WTC11 (cell line): ENCODE results near the gene CCDC116. TPM values are rescaled to one million over a fixed set of nuclear protein-coding genes. Genes with fewer than 3 reads are reported as not detected.

ENCODE experiments used
- ATAC-seq: fragments of 200-7000 bp; cut with Tn5 transposase; 2 replicates; pipeline ENCODE4 v1.10.0; 2021; ENCODE audit warnings: mild to moderate bottlenecking, moderate library complexity
- CTCF ChIA-PET: fragments of 300-600 bp; sonication (Branson Sonifier 250); formaldehyde crosslinking; loops from one replicate; lab custom pipeline; 2021; ENCODE audit warnings: antibody characterized with exemption; lab: Charles Lee
- POLR2A ChIA-PET: fragments of 350-600 bp; sonication (Branson Sonifier 250); formaldehyde crosslinking; loops from one replicate; lab custom pipeline; 2021; ENCODE audit warnings: antibody characterized with exemption; lab: Charles Lee
- DNase-seq: peaks from one replicate; pipeline ENCODE4 v3.0.0; 2021; ENCODE audit warnings: low spot score
- H3K27ac Mint-ChIP-seq: 2 replicates; pipeline ENCODE4 v1.8.0; 2021; ENCODE audit warnings: mixed read lengths
- H3K27me3 Mint-ChIP-seq: 2 replicates; pipeline ENCODE4 v1.8.0; 2021; ENCODE audit warnings: low read depth, mild to moderate bottlenecking, moderate library complexity, mixed read lengths
- H3K36me3 Mint-ChIP-seq: 2 replicates; pipeline ENCODE4 v1.8.0; 2021; ENCODE audit warnings: mixed read lengths
- H3K4me1 Mint-ChIP-seq: 2 replicates; pipeline ENCODE4 v1.8.0; 2022; ENCODE audit warnings: mixed read lengths
- H3K4me3 Mint-ChIP-seq: 2 replicates; pipeline ENCODE4 v1.8.0; 2021; ENCODE audit warnings: mild to moderate bottlenecking, moderate library complexity, mixed read lengths
- H3K9me3 Mint-ChIP-seq: 2 replicates; pipeline ENCODE4 v1.8.0; 2021; ENCODE audit warnings: mixed read lengths
- CBFB ChIP-seq: sonication (generic); formaldehyde crosslinking; IDR thresholded peaks from 2 replicates; pipeline ENCODE4 v1.8.1; 2022; ENCODE audit warnings: mild to moderate bottlenecking, low read depth, missing genetic modification reagents
- ESRRA ChIP-seq: sonication (generic); formaldehyde crosslinking; IDR thresholded peaks from 2 replicates; pipeline ENCODE4 v1.8.1; 2022; ENCODE audit warnings: mild to moderate bottlenecking, missing genetic modification reagents, borderline replicate concordance
- ETV6 ChIP-seq: sonication (generic); formaldehyde crosslinking; IDR thresholded peaks from 2 replicates; pipeline ENCODE4 v1.8.1; 2022; ENCODE audit warnings: mild to moderate bottlenecking, missing genetic modification reagents
- GABPB1 ChIP-seq: sonication (generic); formaldehyde crosslinking; IDR thresholded peaks from 2 replicates; pipeline ENCODE4 v1.8.1; 2023; ENCODE audit warnings: mild to moderate bottlenecking, missing genetic modification reagents
- GTF2I ChIP-seq: fragments of 250-450 bp; sonication (Bioruptor Pico); conservative IDR thresholded peaks from 2 replicates; pipeline ENCODE4 v1.4.0; 2021; ENCODE audit warnings: mild to moderate bottlenecking
- HMGA2 ChIP-seq: fragments of 250-450 bp; sonication (Bioruptor Pico); IDR thresholded peaks from 2 replicates; pipeline ENCODE4 v1.4.0; 2021; ENCODE audit warnings: mild to moderate bottlenecking, moderate library complexity
- MXD4 ChIP-seq: fragments of 250-450 bp; sonication (Bioruptor Pico); IDR thresholded peaks from 2 replicates; pipeline ENCODE4 v1.8.0; 2021; ENCODE audit warnings: mild to moderate bottlenecking, moderate library complexity, borderline replicate concordance
- NFYB ChIP-seq: sonication (generic); formaldehyde crosslinking; conservative IDR thresholded peaks from 2 replicates; pipeline ENCODE4 v1.8.0; 2022; ENCODE audit warnings: low read depth, missing genetic modification reagents
- NR1H2 ChIP-seq: sonication (generic); formaldehyde crosslinking; IDR thresholded peaks from 2 replicates; pipeline ENCODE4 v1.9.0; 2021; ENCODE audit warnings: mild to moderate bottlenecking, moderate library complexity, missing genetic modification reagents
- NR3C1 ChIP-seq: sonication (generic); formaldehyde crosslinking; conservative IDR thresholded peaks from 2 replicates; pipeline ENCODE4 v1.8.1; 2023; ENCODE audit warnings: low read depth, mild to moderate bottlenecking, missing genetic modification reagents
- OVOL2 ChIP-seq: fragments of 250-450 bp; sonication (Bioruptor Pico); IDR thresholded peaks from 2 replicates; pipeline ENCODE4 v1.9.0; 2021; ENCODE audit warnings: mild to moderate bottlenecking, borderline replicate concordance
- PREB ChIP-seq: sonication (generic); formaldehyde crosslinking; IDR thresholded peaks from 2 replicates; pipeline ENCODE4 v1.8.1; 2022; ENCODE audit warnings: mild to moderate bottlenecking, missing genetic modification reagents, moderate library complexity, borderline replicate concordance
- RELA ChIP-seq: sonication (generic); formaldehyde crosslinking; IDR thresholded peaks from 2 replicates; pipeline ENCODE4 v1.8.1; 2022; ENCODE audit warnings: missing genetic modification reagents, mild to moderate bottlenecking, borderline replicate concordance
- USF2 ChIP-seq: sonication (generic); formaldehyde crosslinking; IDR thresholded peaks from 2 replicates; pipeline ENCODE4 v1.8.1; 2023; ENCODE audit warnings: mild to moderate bottlenecking, missing genetic modification reagents, moderate library complexity
- ZNF138 ChIP-seq: sonication (generic); formaldehyde crosslinking; conservative IDR thresholded peaks from 2 replicates; pipeline ENCODE4 v1.8.1; 2022; ENCODE audit warnings: mild to moderate bottlenecking, moderate library complexity, missing genetic modification reagents
- ZNF263 ChIP-seq: sonication (generic); formaldehyde crosslinking; IDR thresholded peaks from 2 replicates; pipeline ENCODE4 v1.8.1; 2022; ENCODE audit warnings: low read depth, mild to moderate bottlenecking, moderate library complexity, missing genetic modification reagents
- ZNF671 ChIP-seq: fragments of 250-450 bp; sonication (Bioruptor Pico); IDR thresholded peaks from 2 replicates; pipeline ENCODE4 v1.8.0; 2021; ENCODE audit warnings: mild to moderate bottlenecking
- total RNA-seq: library from RNA; stranded (reverse); gene quantifications from 3 replicates; pipeline ENCODE4 v1.2.3, GENCODE V29; 2021
- TF ChIP-seq, protein P1 (sequence below): sonication (generic); formaldehyde crosslinking; IDR thresholded peaks from 2 replicates; pipeline ENCODE4 v1.8.0; 2022; ENCODE audit warnings: mild to moderate bottlenecking, missing genetic modification reagents
- TF ChIP-seq, protein P2 (sequence below): sonication (generic); formaldehyde crosslinking; conservative IDR thresholded peaks from 2 replicates; pipeline ENCODE4 v1.8.1; 2022; ENCODE audit warnings: mild to moderate bottlenecking, missing genetic modification reagents
- TF ChIP-seq, protein P3 (sequence below): sonication (generic); formaldehyde crosslinking; IDR thresholded peaks from 2 replicates; pipeline ENCODE4 v1.8.0; 2023; ENCODE audit warnings: missing genetic modification reagents
- TF ChIP-seq, protein P4 (sequence below): sonication (generic); formaldehyde crosslinking; IDR thresholded peaks from 2 replicates; pipeline ENCODE4 v1.8.0; 2022; ENCODE audit warnings: mild to moderate bottlenecking, missing genetic modification reagents
- TF ChIP-seq, protein P5 (sequence below): sonication (generic); formaldehyde crosslinking; IDR thresholded peaks from 2 replicates; pipeline ENCODE4 v1.8.1; 2022; ENCODE audit warnings: missing genetic modification reagents, borderline replicate concordance

CCDC116 gene
- total RNA-seq, 1 experiment from 2014 or later = 0.57 TPM

- TF ChIP-seq RELA (CRISPR knock-in tag) (no peak), OVOL2 (CRISPR knock-in tag) (no peak), NR3C1 (CRISPR knock-in tag) (no peak)
- TF ChIP-seq, protein P1, sequence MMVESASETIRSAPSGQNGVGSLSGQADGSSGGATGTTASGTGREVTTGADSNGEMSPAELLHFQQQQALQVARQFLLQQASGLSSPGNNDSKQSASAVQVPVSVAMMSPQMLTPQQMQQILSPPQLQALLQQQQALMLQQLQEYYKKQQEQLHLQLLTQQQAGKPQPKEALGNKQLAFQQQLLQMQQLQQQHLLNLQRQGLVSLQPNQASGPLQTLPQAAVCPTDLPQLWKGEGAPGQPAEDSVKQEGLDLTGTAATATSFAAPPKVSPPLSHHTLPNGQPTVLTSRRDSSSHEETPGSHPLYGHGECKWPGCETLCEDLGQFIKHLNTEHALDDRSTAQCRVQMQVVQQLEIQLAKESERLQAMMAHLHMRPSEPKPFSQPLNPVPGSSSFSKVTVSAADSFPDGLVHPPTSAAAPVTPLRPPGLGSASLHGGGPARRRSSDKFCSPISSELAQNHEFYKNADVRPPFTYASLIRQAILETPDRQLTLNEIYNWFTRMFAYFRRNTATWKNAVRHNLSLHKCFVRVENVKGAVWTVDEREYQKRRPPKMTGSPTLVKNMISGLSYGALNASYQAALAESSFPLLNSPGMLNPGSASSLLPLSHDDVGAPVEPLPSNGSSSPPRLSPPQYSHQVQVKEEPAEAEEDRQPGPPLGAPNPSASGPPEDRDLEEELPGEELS (CRISPR knock-in tag) = no peak
- TF ChIP-seq, protein P2, sequence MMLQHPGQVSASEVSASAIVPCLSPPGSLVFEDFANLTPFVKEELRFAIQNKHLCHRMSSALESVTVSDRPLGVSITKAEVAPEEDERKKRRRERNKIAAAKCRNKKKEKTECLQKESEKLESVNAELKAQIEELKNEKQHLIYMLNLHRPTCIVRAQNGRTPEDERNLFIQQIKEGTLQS (CRISPR knock-in tag) = no peak
- H3K27ac Mint-ChIP-seq = no peak overlapping the region
- no peaks in the 10 kb centered on the region; the same call in 1 of the 2 replicates for H3K9me3 Mint-ChIP-seq
- ChIA-PET POLR2A (no interaction called here), CTCF (interaction anchor here (0.6 to 13.4 kb wide), 5 partner anchors 8 to 1584 kb away, joined by 3 to 273 read pairs (median 4); partner anchors contain the start of gene SDF2L1)
- H3K27me3 Mint-ChIP-seq = peaks cover 15% of the 10 kb centered on the region
- no peaks in the 10 kb centered on the region for H3K36me3 Mint-ChIP-seq
- no peaks in the 10 kb centered on the region for H3K4me1 Mint-ChIP-seq
- no peak for ATAC-seq
- DNase-seq = no peak
- no peak overlapping the region for H3K4me3 Mint-ChIP-seq
Observed at GRCh38 chr22:21634081-21634480, 1.5 kb downstream of the CCDC116 start.

- DNase-seq (no peak), ATAC-seq (no peak)
- peaks cover 18% of the 10 kb centered on the region for H3K27me3 Mint-ChIP-seq
- H3K4me1 Mint-ChIP-seq = no peaks in the 10 kb centered on the region
- ChIA-PET POLR2A (no interaction called here), CTCF (interaction anchor here (1.5 to 2.3 kb wide), 3 partner anchors 10 to 12 kb away, joined by 3 to 9 read pairs (median 4); no protein-coding TSS in a partner anchor)
- H3K9me3 Mint-ChIP-seq = no peaks in the 10 kb centered on the region; the same call in 1 of the 2 replicates
- H3K27ac Mint-ChIP-seq = no peak overlapping the region
- no peaks in the 10 kb centered on the region for H3K36me3 Mint-ChIP-seq
- H3K4me3 Mint-ChIP-seq = no peak overlapping the region
- TF ChIP-seq ETV6 (CRISPR knock-in tag) (no peak), NR1H2 (CRISPR knock-in tag) (no peak), ZNF138 (CRISPR knock-in tag) (no peak), GTF2I (no peak), ESRRA (CRISPR knock-in tag) (no peak), GABPB1 (no peak), MXD4 (no peak)
Observed at GRCh38 chr22:21634844-21635243, 2.3 kb downstream of the CCDC116 start.

DNA sequence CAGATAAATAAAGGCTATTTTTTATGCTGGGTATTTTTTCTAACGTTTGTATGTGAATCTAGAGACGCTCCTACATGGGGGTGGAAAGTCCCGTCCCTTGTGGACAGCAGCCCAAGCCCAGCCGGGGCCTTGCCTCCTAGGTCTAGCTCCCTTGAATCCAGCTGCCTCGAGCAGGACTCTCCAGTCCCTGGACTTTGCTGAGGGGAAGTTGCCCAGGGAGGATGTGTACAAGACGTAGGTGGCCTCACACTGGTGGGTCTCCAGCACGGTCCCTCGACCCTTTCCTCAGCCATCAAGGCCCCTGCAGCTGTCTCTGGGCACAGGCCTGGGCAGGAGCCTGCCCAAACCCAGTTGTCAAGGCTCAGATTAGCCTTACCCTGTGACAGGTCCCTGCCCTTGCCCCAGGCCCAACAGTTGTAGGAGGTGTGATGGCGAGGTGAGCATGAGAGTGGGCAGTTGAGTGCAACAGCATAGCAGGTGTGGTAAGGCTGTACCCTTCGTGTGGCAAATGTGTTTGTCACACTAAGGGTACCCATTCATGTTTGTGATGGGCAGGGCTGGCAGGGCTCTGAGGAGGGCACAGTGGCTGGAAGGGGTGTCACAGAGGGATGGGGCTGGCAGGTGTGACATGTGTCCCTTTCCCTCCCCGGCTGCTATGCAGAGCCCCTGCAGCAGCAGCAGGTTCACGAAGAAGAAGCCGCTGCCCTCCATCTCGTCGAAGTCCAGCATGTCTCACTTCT is 3.4 kb downstream of the CCDC116 start:
- DNase-seq (no peak), ATAC-seq (no peak)
- Mint-ChIP-seq H3K9me3 (no peaks in the 10 kb centered on the region; the same call in 1 of the 2 replicates), H3K36me3 (no peaks in the 10 kb centered on the region), H3K27ac (no peak overlapping the region), H3K4me1 (peaks cover 2% of the 10 kb centered on the region), H3K27me3 (peaks cover 23% of the 10 kb centered on the region), H3K4me3 (no peak overlapping the region)
- POLR2A ChIA-PET = no interaction called here
- CTCF ChIA-PET = interaction anchor here (0.6 to 2.3 kb wide), 3 partner anchors 10 to 13 kb away, joined by 4 to 9 read pairs (median 4); no protein-coding TSS in a partner anchor
- TF ChIP-seq NFYB = no peak
- TF ChIP-seq GTF2I = no peak
- TF ChIP-seq USF2 (CRISPR knock-in tag) = no peak
- TF ChIP-seq, protein P3, sequence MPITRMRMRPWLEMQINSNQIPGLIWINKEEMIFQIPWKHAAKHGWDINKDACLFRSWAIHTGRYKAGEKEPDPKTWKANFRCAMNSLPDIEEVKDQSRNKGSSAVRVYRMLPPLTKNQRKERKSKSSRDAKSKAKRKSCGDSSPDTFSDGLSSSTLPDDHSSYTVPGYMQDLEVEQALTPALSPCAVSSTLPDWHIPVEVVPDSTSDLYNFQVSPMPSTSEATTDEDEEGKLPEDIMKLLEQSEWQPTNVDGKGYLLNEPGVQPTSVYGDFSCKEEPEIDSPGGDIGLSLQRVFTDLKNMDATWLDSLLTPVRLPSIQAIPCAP (CRISPR knock-in tag) = no peak
- TF ChIP-seq PREB (CRISPR knock-in tag) = no peak
- no peak for TF ChIP-seq ZNF263 (CRISPR knock-in tag)
- TF ChIP-seq, protein P4, sequence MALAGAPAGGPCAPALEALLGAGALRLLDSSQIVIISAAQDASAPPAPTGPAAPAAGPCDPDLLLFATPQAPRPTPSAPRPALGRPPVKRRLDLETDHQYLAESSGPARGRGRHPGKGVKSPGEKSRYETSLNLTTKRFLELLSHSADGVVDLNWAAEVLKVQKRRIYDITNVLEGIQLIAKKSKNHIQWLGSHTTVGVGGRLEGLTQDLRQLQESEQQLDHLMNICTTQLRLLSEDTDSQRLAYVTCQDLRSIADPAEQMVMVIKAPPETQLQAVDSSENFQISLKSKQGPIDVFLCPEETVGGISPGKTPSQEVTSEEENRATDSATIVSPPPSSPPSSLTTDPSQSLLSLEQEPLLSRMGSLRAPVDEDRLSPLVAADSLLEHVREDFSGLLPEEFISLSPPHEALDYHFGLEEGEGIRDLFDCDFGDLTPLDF (CRISPR knock-in tag) = no peak
- TF ChIP-seq, protein P5, sequence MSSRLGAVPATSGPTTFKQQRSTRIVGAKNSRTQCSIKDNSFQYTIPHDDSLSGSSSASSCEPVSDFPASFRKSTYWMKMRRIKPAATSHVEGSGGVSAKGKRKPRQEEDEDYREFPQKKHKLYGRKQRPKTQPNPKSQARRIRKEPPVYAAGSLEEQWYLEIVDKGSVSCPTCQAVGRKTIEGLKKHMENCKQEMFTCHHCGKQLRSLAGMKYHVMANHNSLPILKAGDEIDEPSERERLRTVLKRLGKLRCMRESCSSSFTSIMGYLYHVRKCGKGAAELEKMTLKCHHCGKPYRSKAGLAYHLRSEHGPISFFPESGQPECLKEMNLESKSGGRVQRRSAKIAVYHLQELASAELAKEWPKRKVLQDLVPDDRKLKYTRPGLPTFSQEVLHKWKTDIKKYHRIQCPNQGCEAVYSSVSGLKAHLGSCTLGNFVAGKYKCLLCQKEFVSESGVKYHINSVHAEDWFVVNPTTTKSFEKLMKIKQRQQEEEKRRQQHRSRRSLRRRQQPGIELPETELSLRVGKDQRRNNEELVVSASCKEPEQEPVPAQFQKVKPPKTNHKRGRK (CRISPR knock-in tag) = no peak
- no peak for TF ChIP-seq HMGA2 (CRISPR knock-in tag)
- TF ChIP-seq ZNF671 (CRISPR knock-in tag) = no peak
- TF ChIP-seq MXD4 = no peak
- TF ChIP-seq CBFB = no peak
